ENCODE results near the gene RAB27B. TPM values are rescaled to one million over a fixed set of nuclear protein-coding genes. Genes with fewer than 3 reads are reported as not detected.

Gene RAB27B
- total and polyA plus RNA-seq, 2 experiments from 2014 or later = 4.5 to 13.1 TPM

GRCh38 chr18:54875063-54875462, 46.8 kb downstream of the RAB27B start:
- H3K27me3 ChIP-seq = no peaks in the 10 kb centered on the region
- H2AFZ ChIP-seq = no peak overlapping the region
- no peaks in the 10 kb centered on the region for H3K79me2 ChIP-seq
- WGBS (ENCODE audit: low lambda C conversion rate, missing lambda C conversion rate) = 76% methylated on average over 3 of the region's 3 CpGs
- H3K9me2 ChIP-seq (replicated peaks; ENCODE audit: insufficient read depth) = no peaks in the 10 kb centered on the region
- no peaks in the 10 kb centered on the region for H3K9me3 ChIP-seq (ENCODE audit: low read depth)
- H3K36me3 ChIP-seq (replicated peaks; ENCODE audit: insufficient read depth, low read depth) = no peaks in the 10 kb centered on the region
- TF ChIP-seq CTCF (IDR thresholded peaks at IDR 0.05; ENCODE audit: poor library complexity) (no peak), EZH2phosphoT487 (IDR thresholded peaks at IDR 0.05; ENCODE audit: low read depth, severe bottlenecking, unreplicated experiment) (no peak), EZH2 (IDR thresholded peaks at IDR 0.05; ENCODE audit: borderline replicate concordance) (no peak)
- no peak overlapping the region for H3K4me2 ChIP-seq
- H3K4me1 ChIP-seq (ENCODE audit: insufficient read depth) = peaks cover 18% of the 10 kb centered on the region
- no peak overlapping the region for H3K4me3 ChIP-seq
- no peak for DNase-seq (ENCODE audit: low spot score)
- no peak overlapping the region for H3K27ac ChIP-seq
- no peaks in the 10 kb centered on the region for H4K20me1 ChIP-seq (ENCODE audit: insufficient read depth, poor library complexity, severe bottlenecking)

- H3K9me3 ChIP-seq (ENCODE audit: low read depth) = no peaks in the 10 kb centered on the region
- no peak for TF ChIP-seq EZH2 (IDR thresholded peaks at IDR 0.05; ENCODE audit: borderline replicate concordance)
- TF ChIP-seq EZH2phosphoT487 (IDR thresholded peaks at IDR 0.05; ENCODE audit: low read depth, severe bottlenecking, unreplicated experiment) = no peak
- no peaks in the 10 kb centered on the region for H3K27me3 ChIP-seq
- no peaks in the 10 kb centered on the region for H3K36me3 ChIP-seq (replicated peaks; ENCODE audit: insufficient read depth, low read depth)
- no peak overlapping the region for H3K4me3 ChIP-seq
- H3K79me2 ChIP-seq = no peaks in the 10 kb centered on the region
- no peaks in the 10 kb centered on the region for H4K20me1 ChIP-seq (ENCODE audit: insufficient read depth, poor library complexity, severe bottlenecking)
- no peak overlapping the region for H2AFZ ChIP-seq
- H3K4me1 ChIP-seq (ENCODE audit: insufficient read depth) = peaks cover 24% of the 10 kb centered on the region
- DNase-seq (ENCODE audit: low spot score) = no peak
- 100% methylated on average over 1 of the region's 1 CpG for WGBS (ENCODE audit: low lambda C conversion rate, missing lambda C conversion rate)
- H3K27ac ChIP-seq = no peak overlapping the region
- no peaks in the 10 kb centered on the region for H3K9me2 ChIP-seq (replicated peaks; ENCODE audit: insufficient read depth)
- no peak overlapping the region for H3K4me2 ChIP-seq
Measured at GRCh38 chr18:54877076-54877475, 48.8 kb downstream of the RAB27B start.

GRCh38 chr18:54878159-54878622, 49.9 kb downstream of the RAB27B start:
- Histone ChIP-seq H3K36me3 (replicated peaks; ENCODE audit: insufficient read depth, low read depth) (no peaks in the 10 kb centered on the region), H3K4me1 (ENCODE audit: insufficient read depth) (peaks cover 23% of the 10 kb centered on the region), H3K27me3 (no peaks in the 10 kb centered on the region), H2AFZ (peak overlapping the region; percentile 10), H3K9me3 (ENCODE audit: low read depth) (no peaks in the 10 kb centered on the region), H3K79me2 (no peaks in the 10 kb centered on the region), H3K9me2 (replicated peaks; ENCODE audit: insufficient read depth) (no peaks in the 10 kb centered on the region), H4K20me1 (ENCODE audit: insufficient read depth, poor library complexity, severe bottlenecking) (no peaks in the 10 kb centered on the region), H3K4me3 (no peak overlapping the region), H3K27ac (no peak overlapping the region), H3K4me2 (no peak overlapping the region)
- DNase-seq (ENCODE audit: low spot score) = no peak
- no peak for TF ChIP-seq CTCF (IDR thresholded peaks at IDR 0.05; ENCODE audit: poor library complexity)
- TF ChIP-seq EZH2phosphoT487 (IDR thresholded peaks at IDR 0.05; ENCODE audit: low read depth, severe bottlenecking, unreplicated experiment) = no peak
- TF ChIP-seq EZH2 (IDR thresholded peaks at IDR 0.05; ENCODE audit: borderline replicate concordance) = no peak
- 61% methylated on average over 2 of the region's 2 CpGs for WGBS (ENCODE audit: low lambda C conversion rate, missing lambda C conversion rate)

GRCh38 chr18:54878659-54879358, 50.5 kb downstream of the RAB27B start:
- Histone ChIP-seq H3K4me2 (no peak overlapping the region), H3K27me3 (no peaks in the 10 kb centered on the region), H3K9me2 (replicated peaks; ENCODE audit: insufficient read depth) (no peaks in the 10 kb centered on the region), H2AFZ (peak overlapping the region; percentile 10), H3K79me2 (no peaks in the 10 kb centered on the region), H3K4me1 (ENCODE audit: insufficient read depth) (peaks cover 17% of the 10 kb centered on the region), H4K20me1 (ENCODE audit: insufficient read depth, poor library complexity, severe bottlenecking) (no peaks in the 10 kb centered on the region), H3K4me3 (no peak overlapping the region), H3K36me3 (replicated peaks; ENCODE audit: insufficient read depth, low read depth) (no peaks in the 10 kb centered on the region), H3K27ac (no peak overlapping the region), H3K9me3 (ENCODE audit: low read depth) (no peaks in the 10 kb centered on the region)
- DNase-seq (ENCODE audit: low spot score) = no peak
- TF ChIP-seq EZH2 (IDR thresholded peaks at IDR 0.05; ENCODE audit: borderline replicate concordance) = no peak
- TF ChIP-seq EZH2phosphoT487 (IDR thresholded peaks at IDR 0.05; ENCODE audit: low read depth, severe bottlenecking, unreplicated experiment) = no peak
- 73% methylated on average over 3 of the region's 3 CpGs for WGBS (ENCODE audit: low lambda C conversion rate, missing lambda C conversion rate)
